Activated naive CD4-positive, alpha-beta T cell treated with anti-CD3 and anti-CD28 coated beads for 36 hours (primary cell): ENCODE results near the gene INPP5J. TPM values are rescaled to one million over a fixed set of nuclear protein-coding genes. Genes with fewer than 3 reads are reported as not detected.

Source experiments
- CTCF ChIA-PET: fragments of 350-600 bp; sonication (Branson Sonifier 250); formaldehyde crosslinking; loops from one replicate; lab custom pipeline; 2021; ENCODE audit warnings: antibody characterized with exemption; lab: Charles Lee
- DNase-seq: peaks from one replicate; pipeline ENCODE4 v3.0.0-alpha.2; 2020
- H3K27ac Mint-ChIP-seq: one replicate; pipeline ENCODE4 v1.8.0; 2021; ENCODE audit warnings: mild to moderate bottlenecking, mixed read lengths
- H3K27me3 Mint-ChIP-seq: one replicate; pipeline ENCODE4 v1.8.0; 2021; ENCODE audit warnings: low read depth, mixed read lengths
- H3K36me3 Mint-ChIP-seq: one replicate; pipeline ENCODE4 v1.8.0; 2021; ENCODE audit warnings: low read depth, mixed read lengths
- H3K4me1 Mint-ChIP-seq: one replicate; pipeline ENCODE4 v1.8.0; 2021; ENCODE audit warnings: low read depth, mixed read lengths
- H3K4me3 Mint-ChIP-seq: one replicate; pipeline ENCODE4 v1.8.0; 2021; ENCODE audit warnings: mild to moderate bottlenecking, moderate library complexity, mixed read lengths
- H3K9me3 Mint-ChIP-seq: one replicate; pipeline ENCODE4 v1.8.0; 2021; ENCODE audit warnings: mixed read lengths
- intact Hi-C: fragments of 100-400 bp; cut with micrococcal nuclease; formaldehyde crosslinking; loops from one replicate; pipeline ENCODE4 v1.15.1; 2023
- total RNA-seq, 2 experiments: library from RNA; stranded (reverse); gene quantifications; one replicate each; pipeline ENCODE4 v1.2.3, GENCODE V29; 2021

INPP5J gene
- total RNA-seq, 2 experiments from 2014 or later, result 0.12 to 0.17 TPM

GRCh38 chr22:31081963-31082605 lies 40.7 kb upstream of the INPP5J start:
- peak; percentile 58 for DNase-seq
- peaks cover 32% of the 10 kb centered on the region for H3K4me1 Mint-ChIP-seq
- no peak overlapping the region for H3K27ac Mint-ChIP-seq
- intact Hi-C loops, result loop anchor here (2.0 to 5.0 kb wide), 4 partner anchors 210 to 550 kb away; partner anchors contain the start of genes PIK3IP1 and SLC35E4
- H3K9me3 Mint-ChIP-seq, result no peaks in the 10 kb centered on the region
- peaks cover 3% of the 10 kb centered on the region for H3K36me3 Mint-ChIP-seq
- no peaks in the 10 kb centered on the region for H3K27me3 Mint-ChIP-seq
- peak overlapping the region; percentile 79 for H3K4me3 Mint-ChIP-seq
- CTCF ChIA-PET, result interaction anchor here (0.7 to 2.6 kb wide), 12 partner anchors 14 to 319 kb away, joined by 3 to 19 read pairs (median 4); partner anchors contain the start of genes MORC2 and TUG1

GRCh38 chr22:31082606-31083376 lies 40.0 kb upstream of the INPP5J start:
- intact Hi-C loops, result loop anchor here (2.0 to 5.0 kb wide), 4 partner anchors 210 to 550 kb away; partner anchors contain the start of genes PIK3IP1 and SLC35E4
- DNase-seq, result peak; percentile 79
- Mint-ChIP-seq H3K9me3 (no peaks in the 10 kb centered on the region), H3K4me1 (peaks cover 32% of the 10 kb centered on the region), H3K27me3 (no peaks in the 10 kb centered on the region), H3K36me3 (peaks cover 3% of the 10 kb centered on the region), H3K27ac (no peak overlapping the region), H3K4me3 (peak overlapping the region; percentile 79)
- CTCF ChIA-PET, result interaction anchor here (0.6 to 4.7 kb wide), 19 partner anchors 13 to 322 kb away, joined by 3 to 29 read pairs (median 4); partner anchors contain the start of genes MORC2, SELENOM and TUG1

DNA sequence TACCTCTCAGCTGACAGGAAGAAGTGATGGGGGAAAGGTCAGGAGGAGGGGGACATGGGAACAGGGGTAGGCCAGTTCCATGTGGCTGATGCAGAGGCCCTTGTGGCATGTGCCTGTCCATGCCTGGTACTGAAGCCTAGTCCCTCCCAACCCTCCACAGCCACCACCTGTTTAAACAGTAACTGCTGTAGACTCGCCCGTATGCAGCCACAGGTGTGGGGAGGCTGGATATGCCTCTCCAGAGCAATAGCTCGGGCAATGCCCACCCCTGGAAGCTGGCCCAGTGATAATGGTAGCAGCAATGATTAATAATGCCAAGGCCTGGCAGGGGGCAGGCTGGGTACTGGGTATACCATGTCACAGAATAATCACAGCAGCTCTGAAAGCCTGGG lies 39.4 kb upstream of the INPP5J start:
- H3K36me3 Mint-ChIP-seq, result peaks cover 3% of the 10 kb centered on the region
- no peaks in the 10 kb centered on the region for H3K27me3 Mint-ChIP-seq
- CTCF ChIA-PET, result interaction anchor here (0.6 to 4.7 kb wide), 13 partner anchors 19 to 321 kb away, joined by 3 to 29 read pairs (median 5); partner anchors contain the start of genes MORC2, SELENOM and TUG1
- H3K4me1 Mint-ChIP-seq, result peaks cover 32% of the 10 kb centered on the region
- H3K9me3 Mint-ChIP-seq, result no peaks in the 10 kb centered on the region
- H3K27ac Mint-ChIP-seq, result no peak overlapping the region
- intact Hi-C loops, result loop anchor here (2.0 to 5.0 kb wide), 4 partner anchors 209 to 549 kb away; partner anchors contain the start of genes PIK3IP1 and SLC35E4
- H3K4me3 Mint-ChIP-seq, result peak overlapping the region; percentile 79
- DNase-seq, result no peak

GRCh38 chr22:31083923-31084810 lies 38.6 kb upstream of the INPP5J start:
- DNase-seq, result no peak
- H3K36me3 Mint-ChIP-seq, result peaks cover 3% of the 10 kb centered on the region
- H3K4me3 Mint-ChIP-seq, result peak overlapping the region; percentile 79
- H3K27ac Mint-ChIP-seq, result peak overlapping the region; percentile 59
- H3K4me1 Mint-ChIP-seq, result peaks cover 32% of the 10 kb centered on the region
- no peaks in the 10 kb centered on the region for H3K27me3 Mint-ChIP-seq
- CTCF ChIA-PET, result interaction anchor here (0.6 to 4.7 kb wide), 25 partner anchors 11 to 368 kb away, joined by 3 to 29 read pairs (median 4); partner anchors contain the start of genes MORC2, SELENOM and TUG1
- no peaks in the 10 kb centered on the region for H3K9me3 Mint-ChIP-seq
- intact Hi-C loops, result loop anchor here (1.0 to 5.0 kb wide), 9 partner anchors 115 to 548 kb away; partner anchors contain the start of genes LIMK2, PIK3IP1, SLC35E4 and TUG1

DNA sequence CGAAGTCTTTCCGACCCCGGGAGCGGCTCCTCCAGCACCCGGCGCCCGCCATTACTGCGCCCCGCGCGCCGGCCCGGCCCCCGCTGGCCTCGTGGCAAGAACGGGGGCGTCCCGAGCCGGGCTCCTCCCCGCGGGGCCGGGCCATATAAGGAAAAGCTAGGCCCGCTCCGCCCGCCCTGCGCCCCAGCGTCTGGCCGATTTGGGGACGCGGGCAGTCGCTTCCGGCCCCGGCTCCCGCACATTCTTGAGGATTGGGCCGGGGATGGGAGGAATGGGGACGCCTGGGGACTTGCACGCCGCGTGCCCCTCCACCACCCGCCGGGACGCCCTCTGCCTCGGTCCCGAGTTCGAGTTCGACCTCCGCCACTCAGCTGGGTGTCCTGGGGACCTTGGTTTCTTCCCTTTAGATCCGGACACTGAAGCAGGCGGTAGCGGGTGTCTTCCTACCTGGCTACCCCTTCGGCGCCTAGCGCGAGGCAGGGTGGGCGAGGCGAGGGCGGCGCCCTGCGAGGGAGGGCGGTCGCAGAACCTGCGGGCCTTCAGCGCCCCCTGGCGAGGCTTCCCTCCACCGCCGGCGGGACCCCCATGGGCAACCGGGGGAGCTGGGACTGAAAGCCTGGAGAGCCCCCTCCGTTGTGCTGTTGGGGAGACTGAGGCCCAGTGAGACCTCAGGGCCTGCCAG lies 37.8 kb upstream of the INPP5J start:
- CTCF ChIA-PET, result interaction anchor here (0.6 to 4.7 kb wide), 22 partner anchors 11 to 369 kb away, joined by 3 to 29 read pairs (median 4); partner anchors contain the start of genes MORC2 and TUG1
- peaks cover 3% of the 10 kb centered on the region for H3K36me3 Mint-ChIP-seq
- intact Hi-C loops, result loop anchor here (1.0 to 5.0 kb wide), 10 partner anchors 116 to 547 kb away; partner anchors contain the start of genes LIMK2, PIK3IP1 and TUG1
- H3K4me1 Mint-ChIP-seq, result peaks cover 32% of the 10 kb centered on the region
- DNase-seq, result peak; percentile 89
- peak overlapping the region; percentile 79 for H3K4me3 Mint-ChIP-seq
- H3K27ac Mint-ChIP-seq, result peak overlapping the region; percentile 75
- H3K9me3 Mint-ChIP-seq, result no peaks in the 10 kb centered on the region
- no peaks in the 10 kb centered on the region for H3K27me3 Mint-ChIP-seq

- H3K27me3 Mint-ChIP-seq, result no peaks in the 10 kb centered on the region
- H3K9me3 Mint-ChIP-seq, result no peaks in the 10 kb centered on the region
- peaks cover 31% of the 10 kb centered on the region for H3K4me1 Mint-ChIP-seq
- intact Hi-C loops, result loop anchor here (1.0 to 5.0 kb wide), 3 partner anchors 145 to 322 kb away; no protein-coding TSS in a partner anchor
- peaks cover 3% of the 10 kb centered on the region for H3K36me3 Mint-ChIP-seq
- CTCF ChIA-PET, result interaction anchor here (0.6 to 4.7 kb wide), 19 partner anchors 10 to 331 kb away, joined by 3 to 29 read pairs (median 4); partner anchors contain the start of genes MORC2 and TUG1
- H3K27ac Mint-ChIP-seq, result peak overlapping the region; percentile 75
- H3K4me3 Mint-ChIP-seq, result peak overlapping the region; percentile 79
- DNase-seq, result no peak
Observed at GRCh38 chr22:31085493-31085824, 37.3 kb upstream of the INPP5J start.

DNA sequence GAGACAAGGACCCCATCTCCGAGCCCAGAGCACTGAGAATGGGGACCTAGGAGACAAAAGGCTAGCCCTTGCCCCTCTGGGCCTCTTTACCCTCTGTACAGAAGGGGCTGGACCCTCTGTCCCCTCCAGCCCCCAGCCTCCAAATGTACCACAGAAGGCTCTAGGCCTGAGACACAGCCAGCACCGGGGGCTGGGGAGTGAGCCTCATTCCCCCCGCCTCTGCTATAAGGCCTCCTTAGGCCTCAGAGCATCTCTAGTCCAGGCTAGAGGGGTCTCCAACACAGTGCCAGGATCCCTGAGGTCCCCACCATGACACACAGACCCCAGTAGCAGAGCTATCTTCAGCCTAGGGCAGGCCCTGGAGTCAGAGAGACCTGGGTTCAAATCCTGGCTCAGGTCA lies 36.8 kb upstream of the INPP5J start:
- intact Hi-C loops, result loop anchor here (1.0 to 5.0 kb wide), 3 partner anchors 145 to 323 kb away; no protein-coding TSS in a partner anchor
- Mint-ChIP-seq H3K4me1 (peaks cover 29% of the 10 kb centered on the region), H3K36me3 (peaks cover 3% of the 10 kb centered on the region), H3K27me3 (no peaks in the 10 kb centered on the region), H3K9me3 (no peaks in the 10 kb centered on the region), H3K27ac (no peak overlapping the region), H3K4me3 (peak overlapping the region; percentile 79)
- no peak for DNase-seq
- CTCF ChIA-PET, result interaction anchor here (0.6 to 4.7 kb wide), 8 partner anchors 10 to 331 kb away, joined by 3 to 29 read pairs (median 4); no protein-coding TSS in a partner anchor

DNA sequence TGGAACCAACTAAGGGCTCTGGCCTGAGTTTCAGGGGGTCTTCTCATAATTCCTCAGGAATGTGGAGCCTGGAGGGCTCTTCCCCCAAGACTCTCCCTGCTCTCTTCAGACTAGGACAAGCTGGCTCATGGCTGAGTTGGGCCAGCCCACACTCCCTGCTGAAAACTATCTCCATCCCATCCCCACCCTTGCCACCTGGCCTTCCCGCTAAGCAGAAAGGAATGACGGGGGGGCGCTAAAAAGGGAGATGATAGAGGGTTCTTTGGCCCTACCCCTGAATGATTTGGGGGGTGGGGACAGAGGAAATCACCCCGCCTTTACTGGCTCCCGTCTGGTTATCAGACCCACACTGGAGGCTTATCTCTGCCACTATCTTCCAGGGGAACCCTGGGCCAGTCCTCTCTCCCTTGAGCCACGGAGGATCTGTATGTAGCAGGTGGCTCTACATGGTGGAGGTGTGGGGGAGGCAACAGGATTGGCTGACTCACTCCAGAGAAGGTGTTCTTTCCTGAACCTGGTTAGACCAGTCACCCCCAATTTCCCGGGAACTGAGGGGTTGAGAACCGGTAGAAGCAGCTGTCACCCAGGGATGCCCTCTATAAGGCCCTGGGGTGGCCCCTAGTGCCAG lies 35.9 kb upstream of the INPP5J start:
- H3K36me3 Mint-ChIP-seq, result peaks cover 3% of the 10 kb centered on the region
- H3K27me3 Mint-ChIP-seq, result no peaks in the 10 kb centered on the region
- DNase-seq, result no peak
- H3K4me3 Mint-ChIP-seq, result no peak overlapping the region
- H3K9me3 Mint-ChIP-seq, result no peaks in the 10 kb centered on the region
- H3K4me1 Mint-ChIP-seq, result peaks cover 23% of the 10 kb centered on the region
- no peak overlapping the region for H3K27ac Mint-ChIP-seq
- CTCF ChIA-PET, result interaction anchor here (4.7 kb wide), 1 partner anchor 140 kb away, joined by 29 read pairs; no protein-coding TSS in a partner anchor
- intact Hi-C loops, result loop anchor here (5.0 kb wide), 1 partner anchor 145 kb away; no protein-coding TSS in a partner anchor

- no peak overlapping the region for H3K27ac Mint-ChIP-seq
- intact Hi-C loops, result loop anchor here (2.0 to 5.0 kb wide), 2 partner anchors 145 to 225 kb away; no protein-coding TSS in a partner anchor
- H3K9me3 Mint-ChIP-seq, result no peaks in the 10 kb centered on the region
- H3K4me1 Mint-ChIP-seq, result peaks cover 13% of the 10 kb centered on the region
- CTCF ChIA-PET, result interaction anchor here (1.6 to 4.7 kb wide), 3 partner anchors 20 to 226 kb away, joined by 4 to 29 read pairs (median 5); partner anchors contain the start of gene SELENOM
- H3K4me3 Mint-ChIP-seq, result no peak overlapping the region
- H3K27me3 Mint-ChIP-seq, result no peaks in the 10 kb centered on the region
- no peak for DNase-seq
- H3K36me3 Mint-ChIP-seq, result peaks cover 3% of the 10 kb centered on the region
Observed at GRCh38 chr22:31087744-31088215, 35.0 kb upstream of the INPP5J start.
